ENCODE measurements around the gene PARD3B.

PARD3B gene

GRCh38 chr2:204662956-204663355 is 117.7 kb downstream of the PARD3B start:
- DNase-seq: no peak

- no peak for DNase-seq
These were observed 118.6 kb downstream of the PARD3B start for GRCh38 chr2:204663816-204664425.

- DNase-seq: no peak
These were observed 119.4 kb downstream of the PARD3B start for GRCh38 chr2:204664708-204665121.

GRCh38 chr2:204665207-204665606 is 119.9 kb downstream of the PARD3B start:
- no peak for DNase-seq

DNA sequence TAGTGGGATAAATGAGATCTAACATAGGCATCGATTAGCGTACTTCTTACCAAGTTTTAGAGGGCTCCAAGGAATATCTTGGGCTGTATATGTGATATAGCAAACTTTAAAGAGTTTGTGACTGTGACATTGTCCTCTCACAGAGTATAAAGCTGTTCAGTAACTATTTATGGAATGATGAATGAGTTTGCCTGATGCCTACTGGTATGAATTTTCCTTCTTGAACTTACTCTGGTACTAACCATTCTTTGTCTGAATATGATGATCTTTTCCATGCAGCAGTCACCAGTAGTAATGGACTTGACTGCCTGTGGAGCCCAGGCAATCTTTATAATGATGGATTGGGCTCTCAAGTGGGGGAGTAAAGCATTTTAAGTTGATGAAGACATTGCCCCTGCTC is 120.5 kb downstream of the PARD3B start:
- no peak for DNase-seq

- no peak for DNase-seq
These were observed 122.7 kb downstream of the PARD3B start for GRCh38 chr2:204667990-204668389.

- DNase-seq: no peak
These were observed 124.1 kb downstream of the PARD3B start for GRCh38 chr2:204669382-204669781.

- no peak for DNase-seq
These were observed 124.8 kb downstream of the PARD3B start for GRCh38 chr2:204670124-204670523.

DNA sequence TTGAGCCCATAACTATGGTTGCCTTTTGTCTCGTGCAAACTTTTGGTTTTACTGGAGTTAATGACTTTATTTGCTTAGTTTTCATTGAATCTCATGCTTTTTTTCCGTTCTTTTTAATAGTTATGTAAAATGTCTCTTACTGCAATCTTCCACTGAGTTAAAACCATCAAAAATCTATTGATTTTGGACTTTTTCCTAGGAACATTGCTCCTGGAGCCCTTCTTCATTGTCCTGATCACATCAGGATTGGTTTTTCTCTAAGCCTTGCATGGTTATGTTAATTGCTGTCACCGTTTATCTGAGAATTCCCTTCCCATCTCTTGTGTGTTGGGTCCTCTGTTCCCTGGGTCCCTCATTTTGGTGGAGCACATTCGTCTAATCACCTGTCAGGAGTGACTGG is 125.5 kb downstream of the PARD3B start:
- DNase-seq: no peak

DNA sequence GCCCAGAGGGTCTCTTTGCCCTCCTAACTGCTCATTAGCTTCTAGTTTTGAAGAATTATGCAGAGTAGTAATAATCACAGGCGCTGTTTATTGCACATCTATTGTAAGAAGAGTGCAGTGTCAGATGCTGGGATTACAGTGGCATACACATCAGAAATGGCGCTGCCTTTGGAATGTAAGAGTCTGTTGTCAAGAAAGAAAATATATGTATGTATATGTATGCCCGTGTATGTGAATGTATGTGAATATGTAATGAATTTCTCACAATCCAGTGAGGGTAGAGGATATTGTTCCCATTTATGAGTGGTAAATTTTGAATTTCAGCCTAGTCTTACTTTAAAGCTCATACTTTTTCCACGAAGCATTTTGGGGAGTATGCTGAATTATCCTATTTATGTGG is 127.5 kb downstream of the PARD3B start:
- DNase-seq: no peak

DNA sequence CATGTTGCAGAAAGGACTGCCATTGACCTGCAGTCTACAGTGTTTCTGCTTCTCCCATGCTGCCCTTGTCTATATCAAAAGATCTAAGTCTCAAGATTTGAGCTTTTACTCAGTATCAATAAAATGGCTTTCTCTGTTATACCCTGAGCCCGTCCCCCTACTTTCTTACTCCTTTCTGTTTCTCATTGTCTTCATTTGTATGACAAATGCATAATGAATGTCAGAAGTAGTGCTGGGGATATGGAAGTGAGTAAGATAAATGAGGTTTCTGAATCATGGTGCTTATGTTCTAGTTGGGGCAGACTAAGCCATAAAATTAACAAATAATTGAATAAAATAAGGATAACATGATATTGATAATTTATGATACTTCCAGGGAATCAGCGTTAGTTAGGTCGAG is 128.6 kb downstream of the PARD3B start:
- no peak for DNase-seq

- no peak for DNase-seq
These were observed 132.8 kb downstream of the PARD3B start for GRCh38 chr2:204678031-204678430.

GRCh38 chr2:204680576-204680975 is 135.3 kb downstream of the PARD3B start:
- no peak for DNase-seq

- DNase-seq: no peak
These were observed 136.1 kb downstream of the PARD3B start for GRCh38 chr2:204681412-204681811.

DNA sequence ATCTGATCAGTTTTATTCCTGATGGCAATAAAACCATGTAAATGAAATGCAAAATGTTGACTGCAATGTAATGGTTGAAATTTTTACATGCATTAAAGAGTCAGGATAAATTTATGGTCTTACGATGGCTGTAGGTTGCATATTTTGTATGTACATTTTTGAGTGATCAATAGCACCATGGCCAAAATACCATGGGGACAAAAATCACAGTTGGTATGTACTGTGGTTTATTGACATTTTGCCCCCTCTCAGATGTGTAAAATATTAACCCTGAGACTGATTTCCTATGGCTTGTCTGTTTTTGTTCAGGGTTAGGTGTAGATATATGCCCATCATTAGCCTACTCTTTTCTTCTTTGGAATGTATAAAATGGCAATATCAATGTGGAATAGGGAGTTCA is 138.1 kb downstream of the PARD3B start:
- no peak for DNase-seq

DNA sequence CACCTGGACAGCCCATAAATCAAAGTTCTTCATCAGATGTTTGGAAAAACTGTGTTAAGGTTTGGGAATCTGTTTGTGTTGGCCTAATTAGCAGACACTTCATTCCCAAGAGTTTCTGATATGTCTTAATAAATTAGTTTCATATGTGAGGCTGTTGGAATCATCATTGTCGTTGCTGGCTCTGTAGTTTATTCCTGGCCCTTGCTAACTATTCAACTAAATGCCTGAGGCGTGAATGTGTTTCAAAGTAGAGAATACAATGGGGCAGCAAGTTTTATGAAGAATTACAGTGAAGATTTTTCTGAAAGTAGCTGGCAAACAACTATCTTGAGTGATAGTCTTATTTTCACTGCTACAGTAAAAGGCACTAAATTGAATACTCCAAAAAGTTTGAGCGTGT is 141.1 kb downstream of the PARD3B start:
- DNase-seq: no peak

DNA sequence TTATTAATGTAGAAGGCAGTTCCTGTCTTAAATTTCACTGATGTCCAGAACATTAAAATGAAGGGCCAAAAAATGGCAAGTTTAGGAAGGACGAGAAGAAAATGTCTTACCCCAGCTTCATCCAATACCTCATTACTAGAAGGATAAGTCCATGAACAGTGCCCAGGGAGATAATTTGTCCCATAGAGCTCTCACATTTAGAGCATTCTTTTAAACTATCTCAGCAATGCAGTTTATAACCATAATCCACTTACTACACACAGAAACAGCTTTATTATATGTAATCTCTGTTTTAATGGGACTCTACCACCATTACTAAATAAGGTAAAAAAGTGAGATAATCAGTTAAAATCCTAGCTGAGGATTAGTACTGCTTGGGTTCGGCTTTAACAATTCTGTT is 142.5 kb downstream of the PARD3B start:
- no peak for DNase-seq

GRCh38 chr2:204691911-204692510 is 146.7 kb downstream of the PARD3B start:
- peak; percentile 4 to 11 for DNase-seq

DNA sequence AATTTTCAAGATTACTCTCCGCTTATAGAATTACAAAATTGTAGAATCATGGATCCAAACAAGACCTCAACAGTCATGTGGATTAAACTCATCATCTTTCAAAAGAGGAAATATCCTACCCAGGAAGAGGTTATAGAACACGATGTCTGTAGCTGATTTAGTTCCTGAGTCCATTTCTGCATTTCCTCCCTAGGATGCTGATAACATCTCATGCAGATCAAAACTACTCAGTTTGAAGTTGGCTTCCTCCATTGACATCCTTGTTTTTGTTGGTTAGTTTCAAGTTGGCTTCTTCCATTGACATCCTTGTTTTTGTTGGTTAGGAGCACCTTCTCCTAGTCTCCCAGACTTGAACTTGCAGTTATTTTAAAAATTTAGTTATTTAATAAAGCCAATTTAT is 147.5 kb downstream of the PARD3B start:
- DNase-seq: no peak

DNA sequence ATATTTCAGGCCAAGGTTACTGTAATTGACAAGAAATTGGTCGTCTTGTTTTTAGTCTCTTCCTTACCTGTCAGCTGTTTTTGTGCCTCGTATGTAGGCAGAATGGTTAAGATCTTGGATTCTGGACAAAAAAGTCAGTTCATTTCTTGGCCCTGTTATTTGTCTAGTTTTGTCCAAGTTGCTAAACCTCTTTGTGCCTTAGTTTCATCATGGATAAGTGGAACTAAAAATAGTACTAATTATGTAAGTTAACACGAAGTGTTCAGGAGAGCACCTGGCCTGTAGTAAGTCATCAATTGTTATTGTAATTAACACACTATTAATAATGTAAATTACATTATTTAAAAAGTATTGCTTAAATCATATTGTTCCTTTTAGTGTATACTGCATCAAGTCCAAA is 148.0 kb downstream of the PARD3B start:
- DNase-seq: no peak

GRCh38 chr2:204695506-204695905 is 150.2 kb downstream of the PARD3B start:
- no peak for DNase-seq

GRCh38 chr2:204696124-204696523 is 150.8 kb downstream of the PARD3B start:
- DNase-seq: no peak

DNA sequence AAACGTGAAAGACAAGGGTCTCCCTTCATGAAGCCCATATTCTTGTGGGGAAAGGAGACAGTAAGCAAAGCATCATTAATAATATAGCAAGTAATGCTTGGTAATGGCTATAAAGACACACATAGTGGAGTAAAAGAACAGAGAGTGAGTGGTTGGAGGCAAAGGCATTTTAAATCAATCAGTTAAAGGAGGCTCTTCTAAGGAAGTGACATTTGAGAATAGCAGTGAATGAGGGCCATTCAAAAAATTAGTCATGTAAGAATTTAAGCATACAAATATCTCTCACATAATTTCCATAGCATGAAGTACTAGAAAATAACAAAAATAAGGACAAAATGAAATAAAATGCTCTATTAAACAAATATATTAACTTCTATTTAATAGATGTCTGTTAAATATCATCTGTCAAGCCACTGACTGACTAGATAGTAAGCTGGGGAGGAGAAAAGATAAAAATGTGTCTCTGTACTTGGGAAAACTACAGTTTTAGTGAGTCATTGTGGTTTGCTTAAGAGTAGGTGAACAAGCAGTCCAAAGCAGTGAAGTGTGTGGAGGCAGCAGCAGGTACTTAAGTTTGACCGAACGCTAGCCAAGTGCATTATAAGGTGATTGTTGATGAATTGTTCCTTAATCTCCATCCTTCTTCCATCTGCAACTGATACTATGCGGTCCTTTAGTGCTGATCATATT is 160.1 kb downstream of the PARD3B start:
- no peak for DNase-seq

GRCh38 chr2:204706939-204707338 is 161.7 kb downstream of the PARD3B start:
- no peak for DNase-seq

DNA sequence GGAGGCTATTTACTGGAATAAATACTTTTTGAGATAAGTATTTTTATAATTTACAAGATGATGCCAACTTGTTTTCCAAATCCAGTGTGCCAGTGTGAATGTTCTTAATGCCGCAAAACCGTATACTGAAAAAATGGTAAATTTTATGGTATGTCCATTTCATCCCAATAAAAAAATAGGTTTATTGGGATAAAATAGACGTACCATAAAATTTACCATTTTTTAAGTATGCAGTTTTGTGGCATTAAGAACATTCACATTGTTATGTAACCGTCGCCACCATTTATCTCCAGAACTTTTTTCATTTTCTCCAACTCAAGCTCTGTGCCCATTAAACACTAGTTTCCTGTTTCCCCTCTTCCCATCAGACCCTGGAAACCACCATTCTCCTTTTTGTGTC is 167.9 kb downstream of the PARD3B start:
- no peak for DNase-seq

Measured in stimulated activated CD4-positive, alpha-beta T cell treated with anti-CD3 and anti-CD28 coated beads, Interleukin-2, amount 100 ng/mL, for 48 hours (primary cell).